Stimulated activated effector memory CD8-positive, alpha-beta T cell treated with anti-CD3 and anti-CD28 coated beads, Interleukin-12 subunit alpha, Interleukin-12 subunit beta, amount 100 ng/mL, for 72 hours (primary cell): ENCODE data around the gene FAM131B.

Source experiments
- ATAC-seq: fragments of 150-1000 bp; cut with Tn5 transposase; 2 replicates; pipeline ENCODE4 v1.10.0; 2021
- DNase-seq, 2 donors: peaks; one replicate each; pipeline ENCODE4 v3.0.0; 2021 to 2022; ENCODE audit warnings: low spot score in 2 of 2
- H3K27ac Mint-ChIP-seq: one replicate; pipeline ENCODE4 v1.8.0; 2022; ENCODE audit warnings: mild to moderate bottlenecking, mixed read lengths
- H3K36me3 Mint-ChIP-seq: one replicate; pipeline ENCODE4 v1.8.0; 2022; ENCODE audit warnings: mild to moderate bottlenecking, mixed read lengths
- H3K4me1 Mint-ChIP-seq: one replicate; pipeline ENCODE4 v1.8.0; 2022; ENCODE audit warnings: mixed read lengths
- H3K4me3 Mint-ChIP-seq: one replicate; pipeline ENCODE4 v1.8.0; 2022; ENCODE audit warnings: mild to moderate bottlenecking, mixed read lengths
- H3K9me3 Mint-ChIP-seq: one replicate; pipeline ENCODE4 v1.8.0; 2022; ENCODE audit warnings: mixed read lengths

Gene FAM131B

GRCh38 chr7:143359771-143360353 lies 2.7 kb downstream of the FAM131B start:
- H3K9me3 Mint-ChIP-seq = no peaks in the 10 kb centered on the region
- ATAC-seq (no peak), DNase-seq (no peak)
- peak overlapping the region; percentile 80 for H3K4me3 Mint-ChIP-seq
- peaks cover 18% of the 10 kb centered on the region for H3K4me1 Mint-ChIP-seq
- no peaks in the 10 kb centered on the region for H3K36me3 Mint-ChIP-seq
- H3K27ac Mint-ChIP-seq = no peak overlapping the region

GRCh38 chr7:143358626-143359025 lies 3.9 kb downstream of the FAM131B start:
- no peaks in the 10 kb centered on the region for H3K36me3 Mint-ChIP-seq
- H3K4me3 Mint-ChIP-seq = no peak overlapping the region
- ATAC-seq (no peak), DNase-seq (no peak)
- no peaks in the 10 kb centered on the region for H3K9me3 Mint-ChIP-seq
- H3K27ac Mint-ChIP-seq = no peak overlapping the region
- H3K4me1 Mint-ChIP-seq = peaks cover 23% of the 10 kb centered on the region

DNA sequence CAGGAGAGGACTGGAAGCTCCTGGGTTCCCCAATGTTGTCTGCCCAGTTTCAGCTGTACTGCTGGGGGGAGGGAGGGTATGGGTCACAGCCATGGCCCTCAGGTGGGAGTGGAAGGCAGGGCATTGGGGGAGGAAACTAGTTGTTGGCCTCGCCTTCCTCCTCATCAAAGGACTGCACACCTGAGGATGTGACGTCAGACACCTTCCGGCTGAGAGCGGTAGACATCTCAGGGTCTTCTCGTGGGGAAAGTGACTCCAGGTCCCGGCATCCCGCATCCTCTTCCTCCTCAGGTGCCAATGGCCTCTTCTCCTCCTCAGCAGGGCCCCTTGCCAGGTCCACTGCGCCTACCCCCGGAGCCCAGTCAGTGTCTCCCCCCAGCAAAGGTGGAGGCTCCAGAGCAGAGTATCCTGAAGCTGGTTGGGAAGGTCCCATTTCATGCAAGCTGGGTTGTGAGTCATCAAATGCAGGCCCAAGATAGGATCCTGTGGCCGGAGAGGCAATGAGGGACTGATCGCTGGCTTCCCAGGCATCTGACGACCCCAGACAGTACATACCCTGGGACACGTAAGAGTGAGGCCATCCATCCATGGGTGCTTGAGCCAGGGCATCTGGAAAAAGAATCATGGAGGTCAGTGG lies 6.0 kb downstream of the FAM131B start:
- H3K4me3 Mint-ChIP-seq = no peak overlapping the region
- H3K27ac Mint-ChIP-seq = no peak overlapping the region
- ATAC-seq = no peak
- H3K4me1 Mint-ChIP-seq = peaks cover 30% of the 10 kb centered on the region
- no peak for DNase-seq
- no peaks in the 10 kb centered on the region for H3K9me3 Mint-ChIP-seq
- no peaks in the 10 kb centered on the region for H3K36me3 Mint-ChIP-seq

DNA sequence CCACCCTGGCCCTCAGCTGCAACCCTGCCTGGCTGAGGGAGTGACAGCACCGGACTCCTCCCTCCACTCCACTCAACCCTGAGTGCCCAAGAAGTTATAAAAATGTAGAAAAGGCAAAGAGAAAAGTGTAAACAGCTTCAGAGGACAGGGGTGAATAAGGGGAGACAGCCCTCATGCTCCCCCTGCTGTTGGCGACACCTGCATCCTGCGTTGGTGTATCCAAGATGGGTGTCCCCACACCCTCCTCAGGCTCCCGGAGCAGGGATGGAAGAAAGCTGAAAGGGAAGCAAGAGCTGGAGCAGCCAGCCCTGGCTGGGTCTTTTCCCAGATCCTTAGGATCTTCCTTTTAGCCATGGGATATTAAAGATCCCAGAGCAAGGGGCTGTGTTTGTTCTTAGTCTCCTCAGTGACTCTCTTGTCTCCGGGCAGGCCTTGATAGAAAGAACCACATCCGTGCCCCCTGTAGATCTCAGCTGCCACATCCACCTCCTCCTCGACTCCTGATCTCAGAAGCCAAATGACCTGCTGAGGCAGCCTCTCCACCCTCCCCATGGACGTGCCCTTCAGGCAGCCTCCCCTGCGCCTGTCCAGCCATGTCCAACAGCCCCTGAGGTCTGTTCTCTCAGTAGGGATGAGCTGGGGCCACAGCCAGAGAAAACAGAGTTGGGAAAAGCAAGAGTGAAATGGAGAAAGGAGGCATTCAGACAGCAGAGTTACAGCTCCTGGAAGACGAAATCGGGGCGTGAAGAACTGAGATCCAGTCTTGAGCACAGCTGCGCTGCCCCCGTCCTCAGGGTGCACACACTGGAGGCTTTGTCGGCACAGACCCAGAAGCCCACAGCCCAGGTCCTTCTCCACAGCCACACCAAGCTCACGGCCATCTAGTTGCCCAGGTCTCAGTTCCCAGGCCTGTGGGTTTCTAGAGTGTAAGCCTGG lies 6.8 kb downstream of the FAM131B start:
- Mint-ChIP-seq H3K4me1 (peaks cover 25% of the 10 kb centered on the region), H3K9me3 (no peaks in the 10 kb centered on the region), H3K4me3 (no peak overlapping the region), H3K36me3 (no peaks in the 10 kb centered on the region), H3K27ac (no peak overlapping the region)
- ATAC-seq = no peak
- no peak for DNase-seq

- H3K4me3 Mint-ChIP-seq = no peak overlapping the region
- H3K27ac Mint-ChIP-seq = no peak overlapping the region
- H3K9me3 Mint-ChIP-seq = no peaks in the 10 kb centered on the region
- ATAC-seq (no peak), DNase-seq (no peak)
- no peaks in the 10 kb centered on the region for H3K36me3 Mint-ChIP-seq
- H3K4me1 Mint-ChIP-seq = peaks cover 20% of the 10 kb centered on the region
Observed at GRCh38 chr7:143354965-143355364, 7.5 kb downstream of the FAM131B start.

DNA sequence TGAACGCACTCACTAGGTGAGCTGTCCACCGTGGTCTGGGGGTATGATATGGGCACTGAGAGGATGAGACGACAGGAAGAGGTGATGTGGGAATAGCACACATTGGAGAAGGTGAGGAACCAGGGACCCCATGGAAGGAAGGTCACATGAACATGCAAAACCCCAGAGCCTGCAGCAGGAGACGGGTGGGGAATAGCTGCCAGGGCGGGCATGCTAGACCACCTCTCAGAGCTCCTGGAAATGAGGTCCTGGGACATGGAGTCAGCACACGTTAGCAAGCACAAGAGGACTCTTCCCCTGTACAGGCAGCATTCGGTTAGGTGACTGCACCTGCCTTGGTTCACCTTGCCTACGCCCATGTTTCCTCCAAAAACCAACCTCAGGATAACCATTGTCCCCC lies 8.1 kb downstream of the FAM131B start:
- Mint-ChIP-seq H3K36me3 (no peaks in the 10 kb centered on the region), H3K4me3 (no peak overlapping the region), H3K9me3 (no peaks in the 10 kb centered on the region), H3K4me1 (peaks cover 20% of the 10 kb centered on the region), H3K27ac (no peak overlapping the region)
- DNase-seq (no peak), ATAC-seq (no peak)

- no peaks in the 10 kb centered on the region for H3K9me3 Mint-ChIP-seq
- no peak overlapping the region for H3K4me3 Mint-ChIP-seq
- H3K27ac Mint-ChIP-seq = no peak overlapping the region
- peaks cover 20% of the 10 kb centered on the region for H3K4me1 Mint-ChIP-seq
- DNase-seq (no peak), ATAC-seq (no peak)
- H3K36me3 Mint-ChIP-seq = no peaks in the 10 kb centered on the region
Observed at GRCh38 chr7:143352531-143353002, 9.9 kb downstream of the FAM131B start.

DNA sequence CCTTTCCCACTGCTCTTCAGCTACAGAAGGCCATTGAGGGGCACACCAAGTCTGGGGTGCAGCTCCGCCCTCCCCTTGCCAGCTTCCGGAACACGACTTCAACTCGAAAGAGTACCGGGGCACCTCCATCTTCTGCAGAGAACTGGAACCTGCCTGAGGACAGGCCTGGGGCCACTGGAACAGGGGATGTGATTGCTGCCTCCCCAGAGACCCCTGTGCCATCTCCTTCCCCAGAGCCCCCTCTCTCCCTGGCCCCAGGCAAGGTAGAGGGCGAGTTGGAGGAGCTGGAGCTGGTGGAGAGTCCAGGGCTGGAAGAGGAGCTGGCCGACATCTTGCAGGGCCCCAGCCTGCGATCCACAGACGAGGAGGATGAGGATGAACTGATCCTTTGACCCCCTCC lies 10.9 kb downstream of the FAM131B start:
- Mint-ChIP-seq H3K9me3 (no peaks in the 10 kb centered on the region), H3K27ac (no peak overlapping the region), H3K4me3 (no peak overlapping the region), H3K36me3 (no peaks in the 10 kb centered on the region), H3K4me1 (peaks cover 25% of the 10 kb centered on the region)
- no peak for ATAC-seq
- DNase-seq = no peak

- ATAC-seq = no peak
- Mint-ChIP-seq H3K4me1 (peaks cover 26% of the 10 kb centered on the region), H3K27ac (no peak overlapping the region), H3K36me3 (no peaks in the 10 kb centered on the region), H3K4me3 (no peak overlapping the region), H3K9me3 (no peaks in the 10 kb centered on the region)
- no peak for DNase-seq
Observed at GRCh38 chr7:143351060-143351459, 11.5 kb downstream of the FAM131B start.

DNA sequence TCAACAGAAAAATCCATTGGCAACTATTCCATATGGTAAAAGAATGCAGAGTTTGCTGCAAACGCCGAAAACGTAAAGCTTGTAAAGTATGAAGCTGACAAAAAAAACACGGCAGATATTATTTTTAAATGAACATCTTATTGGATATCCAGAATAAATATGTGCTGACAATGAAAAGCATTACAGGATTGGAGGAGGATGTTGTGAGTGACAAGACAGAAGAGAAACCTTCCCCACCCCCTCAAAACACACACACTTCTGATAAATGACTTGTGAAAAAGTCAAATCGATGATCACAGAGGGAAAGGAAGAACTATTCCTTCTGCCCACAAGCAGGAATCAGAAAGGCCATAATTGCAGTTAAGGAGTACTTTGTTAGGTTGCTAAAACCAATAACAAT lies 14.6 kb downstream of the FAM131B start:
- Mint-ChIP-seq H3K36me3 (no peaks in the 10 kb centered on the region), H3K4me1 (peaks cover 19% of the 10 kb centered on the region), H3K27ac (no peak overlapping the region), H3K9me3 (no peaks in the 10 kb centered on the region), H3K4me3 (no peak overlapping the region)
- no peak for DNase-seq
- ATAC-seq = no peak

GRCh38 chr7:143346018-143346417 lies 16.5 kb downstream of the FAM131B start:
- Mint-ChIP-seq H3K4me1 (peaks cover 13% of the 10 kb centered on the region), H3K27ac (no peak overlapping the region), H3K4me3 (peak overlapping the region; percentile 74), H3K36me3 (no peaks in the 10 kb centered on the region), H3K9me3 (no peaks in the 10 kb centered on the region)
- ATAC-seq (no peak), DNase-seq (no peak)

DNA sequence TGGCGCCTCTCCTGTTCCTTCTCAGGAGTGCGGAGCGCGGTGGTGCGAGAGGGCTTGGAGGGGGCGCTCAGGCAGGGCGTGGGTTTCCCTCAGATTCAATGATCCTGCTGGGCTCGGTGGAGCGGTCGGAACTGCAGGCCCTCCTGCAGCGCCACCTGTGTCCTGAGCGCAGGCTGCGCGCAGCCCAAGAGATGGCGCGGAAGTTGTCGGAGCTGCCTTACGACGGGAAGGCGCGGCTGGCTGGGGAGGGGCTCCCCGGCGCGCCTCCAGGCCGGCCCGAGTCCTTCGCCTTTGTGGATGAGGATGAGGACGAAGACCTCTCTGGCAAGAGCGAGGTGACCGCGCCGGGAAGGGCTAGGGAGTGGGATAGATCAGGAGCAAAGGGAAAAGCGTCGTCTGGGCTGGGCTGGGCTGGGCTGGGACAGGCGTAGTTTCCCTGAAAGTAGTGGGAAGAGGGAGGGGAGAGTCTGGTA lies 17.0 kb downstream of the FAM131B start:
- peak; percentile 50 to 68 for DNase-seq
- H3K9me3 Mint-ChIP-seq = no peaks in the 10 kb centered on the region
- H3K4me1 Mint-ChIP-seq = peaks cover 13% of the 10 kb centered on the region
- H3K27ac Mint-ChIP-seq = peak overlapping the region; percentile 65
- peak overlapping the region; percentile 74 for H3K4me3 Mint-ChIP-seq
- peak; percentile 97 for ATAC-seq
- no peaks in the 10 kb centered on the region for H3K36me3 Mint-ChIP-seq

DNA sequence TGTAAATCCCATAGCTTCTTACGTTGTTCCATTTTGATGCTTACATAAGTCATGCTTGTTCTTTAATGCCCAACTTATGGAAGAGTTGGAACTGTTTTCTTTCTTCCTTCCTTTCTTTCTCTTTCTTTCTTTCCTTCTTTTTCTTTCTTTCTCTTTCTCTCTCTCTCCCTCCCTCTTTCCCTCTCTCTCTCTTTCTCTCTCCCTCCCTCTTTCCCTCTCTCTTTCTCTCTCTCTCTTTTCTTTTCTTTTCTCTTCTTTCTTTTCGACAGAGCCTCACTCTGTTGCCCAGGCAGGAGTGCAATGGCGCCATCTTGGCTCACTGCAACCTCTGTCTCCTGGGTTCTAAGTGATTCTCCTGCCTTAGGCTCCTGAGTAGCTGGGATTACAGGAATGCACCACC lies 18.9 kb downstream of the FAM131B start:
- no peak for DNase-seq
- Mint-ChIP-seq H3K36me3 (no peaks in the 10 kb centered on the region), H3K4me3 (no peak overlapping the region), H3K4me1 (peaks cover 13% of the 10 kb centered on the region), H3K9me3 (no peaks in the 10 kb centered on the region), H3K27ac (peak overlapping the region; percentile 2)
- no peak for ATAC-seq

DNA sequence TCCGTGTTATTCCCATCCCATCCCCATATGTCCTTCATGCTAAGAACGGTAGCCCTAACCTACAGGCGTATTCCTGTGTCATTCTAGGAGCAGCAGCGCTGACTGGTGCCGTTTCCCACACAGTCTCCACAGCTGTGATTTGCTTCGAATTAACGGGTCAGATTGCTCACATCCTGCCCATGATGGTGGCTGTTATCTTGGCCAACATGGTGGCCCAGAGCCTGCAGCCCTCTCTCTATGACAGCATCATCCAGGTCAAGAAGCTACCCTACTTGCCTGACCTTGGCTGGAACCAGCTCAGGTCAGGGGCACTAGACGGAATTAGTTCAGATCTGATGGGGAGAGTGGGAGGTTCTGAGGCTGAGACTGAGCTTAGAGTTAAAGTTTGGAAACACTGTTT lies 20.7 kb downstream of the FAM131B start:
- Mint-ChIP-seq H3K9me3 (no peaks in the 10 kb centered on the region), H3K4me1 (peaks cover 10% of the 10 kb centered on the region), H3K4me3 (no peak overlapping the region), H3K27ac (no peak overlapping the region), H3K36me3 (no peaks in the 10 kb centered on the region)
- DNase-seq = no peak
- ATAC-seq = no peak

DNA sequence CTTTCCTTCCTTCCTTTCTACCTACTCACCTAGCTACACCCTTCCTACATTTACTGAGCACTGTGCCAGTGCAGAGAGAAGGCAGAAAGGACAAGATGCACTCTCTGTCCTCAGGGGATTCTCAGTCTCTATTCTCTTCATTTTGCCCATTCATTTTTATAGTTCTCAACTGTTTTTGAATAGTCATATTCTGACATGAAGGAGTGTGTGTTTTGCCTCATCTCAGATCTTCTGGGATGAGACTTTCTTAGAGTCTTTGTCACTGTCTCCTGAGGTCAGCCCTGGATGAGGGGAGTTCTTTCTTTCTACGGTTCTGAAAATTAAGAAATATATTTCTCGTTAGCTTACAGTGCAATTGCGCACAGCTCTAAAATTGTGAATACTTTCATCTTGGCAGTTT lies 25.3 kb downstream of the FAM131B start:
- H3K27ac Mint-ChIP-seq = no peak overlapping the region
- H3K4me3 Mint-ChIP-seq = no peak overlapping the region
- DNase-seq (no peak), ATAC-seq (peak; percentile 53)
- H3K9me3 Mint-ChIP-seq = no peaks in the 10 kb centered on the region
- no peaks in the 10 kb centered on the region for H3K4me1 Mint-ChIP-seq
- no peaks in the 10 kb centered on the region for H3K36me3 Mint-ChIP-seq
